ENCODE data around the gene FLVCR2. TPM values are rescaled to one million over a fixed set of nuclear protein-coding genes. Genes with fewer than 3 reads are reported as not detected.

FLVCR2 gene
- total and polyA plus RNA-seq, 2 donors (not counting 1 experiment from before 2014, with no cell fraction given) = 0.31 to 1.6 TPM

DNA sequence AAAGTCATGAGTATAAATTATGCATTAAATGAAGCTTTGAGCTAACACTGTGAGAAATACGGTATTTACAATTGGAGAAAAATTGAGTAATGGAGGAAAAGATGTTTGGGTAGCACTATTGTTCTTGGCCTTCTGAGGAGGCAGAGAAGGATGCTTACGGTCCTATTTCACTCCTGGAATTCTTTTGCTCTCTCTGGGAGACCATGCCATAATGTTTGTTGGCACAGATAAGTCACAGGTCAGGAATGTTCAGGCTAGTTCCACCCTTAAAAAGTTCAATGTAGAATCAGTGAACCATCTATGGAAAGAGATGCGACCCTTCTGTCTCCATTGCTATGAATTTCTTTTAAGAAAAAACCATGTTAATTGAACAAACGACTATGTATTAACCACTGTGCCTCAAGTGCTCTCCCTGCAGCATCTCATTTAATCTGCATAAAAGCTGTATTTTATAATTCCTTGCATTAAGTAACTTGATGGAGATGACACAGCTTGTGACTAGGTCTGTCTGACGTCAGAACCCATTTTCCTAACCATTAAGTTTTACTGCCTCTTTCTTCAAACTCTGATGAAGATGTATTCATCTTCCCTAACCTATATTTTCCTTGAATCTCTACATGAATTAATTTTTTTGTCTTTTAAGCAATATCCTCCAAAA lies 46.6 kb upstream of the FLVCR2 start:
- H3K4me2 ChIP-seq (replicated peaks; ENCODE audit: low read depth, low read length, poor library complexity, severe bottlenecking) = no peak overlapping the region
- no peak overlapping the region for H2AFZ ChIP-seq (ENCODE audit: insufficient read depth, low read depth, low read length, poor library complexity, severe bottlenecking)
- 92% methylated on average over 2 of the region's 5 CpGs for WGBS (ENCODE audit: insufficient coverage)
- H3K27me3 Mint-ChIP-seq = no peaks in the 10 kb centered on the region
- TF ChIP-seq EZH2 (IDR thresholded peaks at IDR 0.05; ENCODE audit: borderline replicate concordance, insufficient read depth, low read depth, low read length, poor library complexity, severe bottlenecking) = no peak
- TF ChIP-seq, protein P1, sequence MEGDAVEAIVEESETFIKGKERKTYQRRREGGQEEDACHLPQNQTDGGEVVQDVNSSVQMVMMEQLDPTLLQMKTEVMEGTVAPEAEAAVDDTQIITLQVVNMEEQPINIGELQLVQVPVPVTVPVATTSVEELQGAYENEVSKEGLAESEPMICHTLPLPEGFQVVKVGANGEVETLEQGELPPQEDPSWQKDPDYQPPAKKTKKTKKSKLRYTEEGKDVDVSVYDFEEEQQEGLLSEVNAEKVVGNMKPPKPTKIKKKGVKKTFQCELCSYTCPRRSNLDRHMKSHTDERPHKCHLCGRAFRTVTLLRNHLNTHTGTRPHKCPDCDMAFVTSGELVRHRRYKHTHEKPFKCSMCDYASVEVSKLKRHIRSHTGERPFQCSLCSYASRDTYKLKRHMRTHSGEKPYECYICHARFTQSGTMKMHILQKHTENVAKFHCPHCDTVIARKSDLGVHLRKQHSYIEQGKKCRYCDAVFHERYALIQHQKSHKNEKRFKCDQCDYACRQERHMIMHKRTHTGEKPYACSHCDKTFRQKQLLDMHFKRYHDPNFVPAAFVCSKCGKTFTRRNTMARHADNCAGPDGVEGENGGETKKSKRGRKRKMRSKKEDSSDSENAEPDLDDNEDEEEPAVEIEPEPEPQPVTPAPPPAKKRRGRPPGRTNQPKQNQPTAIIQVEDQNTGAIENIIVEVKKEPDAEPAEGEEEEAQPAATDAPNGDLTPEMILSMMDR (IDR thresholded peaks at IDR 0.05) = no peak
- no peak overlapping the region for H3K4me3 ChIP-seq (ENCODE audit: control extremely low read depth in 1 of 5, extremely low read depth in 1 of 5, insufficient read depth in 1 of 5, low read depth in 2 of 5, low read length in 4 of 5)
- H3K4me3 Mint-ChIP-seq = no peak overlapping the region
- peaks cover 0 to 9% of the 10 kb centered on the region in 2 experiments for H3K36me3 ChIP-seq (replicated peaks in 1 of 2; ENCODE audit: control extremely low read depth in 1 of 2, control insufficient read depth in 1 of 2, extremely low read depth in 1 of 2, insufficient read depth in 2 of 2, low read length in 1 of 2)
- DNase-seq (no peak), ATAC-seq (ENCODE audit: low read depth) (no peak)
- H3K4me1 Mint-ChIP-seq = peaks cover 39% of the 10 kb centered on the region
- H3K27me3 ChIP-seq (replicated peaks in 1 of 4; ENCODE audit: control extremely low read depth in 1 of 4, control insufficient read depth in 3 of 4, insufficient read depth in 4 of 4, low read length in 3 of 4) = no peaks in the 10 kb centered on the region
- H3K27ac Mint-ChIP-seq = no peak overlapping the region
- no peak overlapping the region for H3K9ac ChIP-seq (ENCODE audit: low read length)
- CTCF ChIA-PET = interaction anchor here (1.0 to 2.5 kb wide), 3 partner anchors 9 to 123 kb away, joined by 3 to 10 read pairs (median 3); no protein-coding TSS in a partner anchor
- H3K79me2 ChIP-seq (ENCODE audit: control insufficient read depth, insufficient read depth, low read length) = peaks cover 25% of the 10 kb centered on the region
- no peaks in the 10 kb centered on the region for H3K4me1 ChIP-seq (ENCODE audit: control insufficient read depth in 2 of 2, insufficient read depth in 2 of 2, low read length in 2 of 2)
- no peaks in the 10 kb centered on the region for H3K9me3 Mint-ChIP-seq (ENCODE audit: insufficient read depth)
- POLR2A ChIA-PET = interaction anchor here (0.6 kb wide), 1 partner anchor 229 kb away, joined by 3 read pairs; no protein-coding TSS in a partner anchor
- no peak overlapping the region for H3K27ac ChIP-seq (ENCODE audit: low read length in 2 of 2)
- no peaks in the 10 kb centered on the region for H3K9me3 ChIP-seq (ENCODE audit: control extremely low read depth in 1 of 3, control insufficient read depth in 2 of 3, insufficient read depth in 1 of 3, low read length in 2 of 3)
- H4K20me1 ChIP-seq (ENCODE audit: control insufficient read depth, insufficient read depth, low read length, poor library complexity, severe bottlenecking) = no peaks in the 10 kb centered on the region
- intact Hi-C loops (cut with micrococcal nuclease) = no loop called here

DNA sequence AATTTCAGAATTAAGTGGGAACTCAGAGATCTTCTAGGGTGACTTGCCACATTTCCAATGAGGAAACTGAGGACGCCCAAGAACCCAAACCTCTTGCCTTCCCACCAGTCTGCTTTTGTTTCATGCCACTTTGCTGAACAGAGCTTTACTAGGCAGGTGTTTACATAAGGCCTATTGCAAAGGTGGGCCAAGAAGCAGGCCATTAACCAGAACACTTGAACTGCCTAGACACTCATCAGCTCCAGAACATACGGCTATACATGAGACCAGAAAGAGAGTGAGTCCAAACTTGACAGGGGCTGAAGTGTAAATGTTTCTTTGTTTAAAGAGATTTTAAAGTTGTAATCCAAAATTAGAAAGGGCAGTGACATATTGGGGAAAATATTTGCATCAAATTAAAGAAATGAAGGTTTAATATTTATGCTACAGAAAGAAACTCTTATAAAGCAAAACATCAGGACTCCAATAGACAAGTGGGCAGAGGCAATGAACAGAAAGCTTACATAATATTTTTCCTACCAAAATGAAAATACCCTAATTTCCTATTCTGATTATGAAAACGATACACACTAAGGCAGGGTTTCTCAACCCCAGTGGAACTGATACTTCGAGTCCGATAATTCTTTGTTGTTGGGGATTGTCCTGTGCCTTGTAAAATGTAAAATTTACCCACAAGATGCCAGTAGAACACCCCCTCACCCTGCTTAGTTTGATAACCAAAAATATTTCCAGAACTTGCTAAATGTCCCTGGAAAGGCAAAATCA lies 44.4 kb upstream of the FLVCR2 start:
- Mint-ChIP-seq H3K27ac (peak overlapping the region; percentile 18), H3K4me1 (peaks cover 35% of the 10 kb centered on the region)

More for the DNA sequence above, 44.4 kb upstream of the FLVCR2 start:
- CTCF ChIA-PET = interaction anchor here (0.6 to 2.3 kb wide), 5 partner anchors 12 to 507 kb away, joined by 3 to 7 read pairs (median 4); no protein-coding TSS in a partner anchor
- Mint-ChIP-seq H3K27me3 (no peaks in the 10 kb centered on the region), H3K4me3 (no peak overlapping the region), H3K9me3 (ENCODE audit: insufficient read depth) (no peaks in the 10 kb centered on the region)
- 50% methylated on average over 1 of the region's 5 CpGs for WGBS (ENCODE audit: insufficient coverage)
- Histone ChIP-seq H3K27ac (ENCODE audit: low read length in 2 of 2) (no peak overlapping the region), H3K36me3 (replicated peaks in 1 of 2; ENCODE audit: control extremely low read depth in 1 of 2, control insufficient read depth in 1 of 2, extremely low read depth in 1 of 2, insufficient read depth in 2 of 2, low read length in 1 of 2) (no peaks in the 10 kb centered on the region), H4K20me1 (ENCODE audit: control insufficient read depth, insufficient read depth, low read length, poor library complexity, severe bottlenecking) (no peaks in the 10 kb centered on the region), H3K4me2 (replicated peaks; ENCODE audit: low read depth, low read length, poor library complexity, severe bottlenecking) (no peak overlapping the region), H3K4me3 (ENCODE audit: control extremely low read depth in 1 of 5, extremely low read depth in 1 of 5, insufficient read depth in 1 of 5, low read depth in 2 of 5, low read length in 4 of 5) (no peak overlapping the region), H3K9ac (ENCODE audit: low read length) (no peak overlapping the region), H3K27me3 (replicated peaks in 1 of 4; ENCODE audit: control extremely low read depth in 1 of 4, control insufficient read depth in 3 of 4, insufficient read depth in 4 of 4, low read length in 3 of 4) (no peaks in the 10 kb centered on the region), H3K79me2 (ENCODE audit: control insufficient read depth, insufficient read depth, low read length) (peaks cover 25% of the 10 kb centered on the region), H2AFZ (ENCODE audit: insufficient read depth, low read depth, low read length, poor library complexity, severe bottlenecking) (no peak overlapping the region), H3K4me1 (ENCODE audit: control insufficient read depth in 2 of 2, insufficient read depth in 2 of 2, low read length in 2 of 2) (peaks cover 2 to 3% of the 10 kb centered on the region in 2 donors), H3K9me3 (ENCODE audit: control extremely low read depth in 1 of 3, control insufficient read depth in 2 of 3, insufficient read depth in 1 of 3, low read length in 2 of 3) (no peaks in the 10 kb centered on the region)
- DNase-seq = no peak
- TF ChIP-seq EZH2 (IDR thresholded peaks at IDR 0.05; ENCODE audit: borderline replicate concordance, insufficient read depth, low read depth, low read length, poor library complexity, severe bottlenecking) = no peak
- TF ChIP-seq, protein P1 (IDR thresholded peaks at IDR 0.05) = no peak
- intact Hi-C loops (cut with micrococcal nuclease) = no loop called here
- no peak for ATAC-seq (ENCODE audit: low read depth)
- POLR2A ChIA-PET = no interaction called here
